ENCODE results near the gene APEH. TPM values are rescaled to one million over a fixed set of nuclear protein-coding genes. Genes with fewer than 3 reads are reported as not detected.

Gene APEH
- total and polyA plus RNA-seq, 2 donors (not counting 1 experiment from before 2014, with no cell fraction given): 79.4 to 96.2 TPM

- intact Hi-C loops (cut with micrococcal nuclease): no loop called here
These were observed 53.2 kb downstream of the APEH start for GRCh38 chr3:49727154-49727923.

More at GRCh38 chr3:49727154-49727923, 53.2 kb downstream of the APEH start:
- Mint-ChIP-seq H3K27me3 (no peaks in the 10 kb centered on the region), H3K4me3 (no peak overlapping the region), H3K4me1 (peaks cover 41% of the 10 kb centered on the region), H3K27ac (peak overlapping the region; percentile 97), H3K9me3 (ENCODE audit: insufficient read depth) (no peaks in the 10 kb centered on the region)
- WGBS (ENCODE audit: insufficient coverage): 83% methylated on average over 19 of the region's 19 CpGs
- no peak overlapping the region for H2AFZ ChIP-seq (ENCODE audit: insufficient read depth, low read depth, low read length, poor library complexity, severe bottlenecking)
- no peaks in the 10 kb centered on the region for H4K20me1 ChIP-seq (ENCODE audit: control insufficient read depth, insufficient read depth, low read length, poor library complexity, severe bottlenecking)
- peaks cover 0 to 43% of the 10 kb centered on the region in 2 experiments for H3K36me3 ChIP-seq (replicated peaks in 1 of 2; ENCODE audit: control extremely low read depth in 1 of 2, control insufficient read depth in 1 of 2, extremely low read depth in 1 of 2, insufficient read depth in 2 of 2, low read length in 1 of 2)
- no peaks in the 10 kb centered on the region for H3K9me3 ChIP-seq (ENCODE audit: control extremely low read depth in 1 of 3, control insufficient read depth in 2 of 3, insufficient read depth in 1 of 3, low read length in 2 of 3)
- H3K79me2 ChIP-seq (ENCODE audit: control insufficient read depth, insufficient read depth, low read length): no peaks in the 10 kb centered on the region
- no peak overlapping the region for H3K4me3 ChIP-seq (ENCODE audit: control extremely low read depth in 1 of 5, extremely low read depth in 1 of 5, insufficient read depth in 1 of 5, low read depth in 2 of 5, low read length in 4 of 5)
- no peak overlapping the region for H3K9ac ChIP-seq (ENCODE audit: low read length)
- H3K27ac ChIP-seq (ENCODE audit: low read length in 2 of 2): peak overlapping the region; percentile 63 to 100
- no peak for TF ChIP-seq CTCF (IDR thresholded peaks at IDR 0.05)
- no peak for TF ChIP-seq EZH2 (IDR thresholded peaks at IDR 0.05; ENCODE audit: borderline replicate concordance, insufficient read depth, low read depth, low read length, poor library complexity, severe bottlenecking)
- CTCF ChIA-PET: interaction anchor here (1.1 kb wide), 1 partner anchor 78 kb away, joined by 3 read pairs; no protein-coding TSS in a partner anchor
- peaks cover 25 to 49% of the 10 kb centered on the region in 2 donors for H3K4me1 ChIP-seq (ENCODE audit: control insufficient read depth in 2 of 2, insufficient read depth in 2 of 2, low read length in 2 of 2)
- H3K4me2 ChIP-seq (replicated peaks; ENCODE audit: low read depth, low read length, poor library complexity, severe bottlenecking): peak overlapping the region; percentile 35
- ATAC-seq (ENCODE audit: low read depth) (no peak), DNase-seq (peak; percentile 50)
- no peaks in the 10 kb centered on the region for H3K27me3 ChIP-seq (replicated peaks in 1 of 4; ENCODE audit: control extremely low read depth in 1 of 4, control insufficient read depth in 3 of 4, insufficient read depth in 4 of 4, low read length in 3 of 4)
- POLR2A ChIA-PET: no interaction called here

Measured in B cell (primary cell).